ENCODE results near the gene RAB27B.

- TF ChIP-seq TBL1XR1 (IDR thresholded peaks at IDR 0.05; ENCODE audit: low read depth, low read length) (no peak), PBX3 (IDR thresholded peaks at IDR 0.05; ENCODE audit: insufficient replicate concordance, low read depth, low read length) (no peak), CTCF (IDR thresholded peaks at IDR 0.05 in 2 of 3, conservative IDR thresholded peaks at IDR 0.05 in 1 of 3; ENCODE audit: control insufficient read depth in 2 of 3, extremely low read depth in 1 of 3, insufficient read depth in 1 of 3, low read depth in 3 of 3, low read length in 3 of 3) (no peak), NR2C1 (IDR thresholded peaks at IDR 0.05) (no peak), EGR1 (IDR thresholded peaks at IDR 0.05; ENCODE audit: borderline replicate concordance in 1 of 2, low read depth in 2 of 2, low read length in 2 of 2) (no peak), KAT2A (conservative IDR thresholded peaks at IDR 0.05; ENCODE audit: control insufficient read depth, low read depth, low read length) (no peak), ZBTB4 (CRISPR knock-in tag; IDR thresholded peaks at IDR 0.05) (no peak), ATF2 (IDR thresholded peaks at IDR 0.05; ENCODE audit: low read length) (no peak), MYC (IDR thresholded peaks at IDR 0.05; ENCODE audit: insufficient read depth, insufficient read length, insufficient replicate concordance, low read length, severe bottlenecking) (no peak), JUND (IDR thresholded peaks at IDR 0.05; ENCODE audit: low read depth, low read length) (no peak), NR2F1 (conservative IDR thresholded peaks at IDR 0.05) (no peak), USF2 (IDR thresholded peaks at IDR 0.05; ENCODE audit: borderline replicate concordance, low read depth, low read length) (no peak), USF1 (IDR thresholded peaks at IDR 0.05; ENCODE audit: borderline replicate concordance, extremely low read length, insufficient read depth, low read depth, low read length) (no peak)
These were observed 29.2 kb downstream of the RAB27B start for GRCh38 chr18:54857499-54857898.
